NCI-H1436 (cell line): ENCODE data around the gene PLEKHF1.

ENCODE experiments used
- DNase-seq: peaks from one replicate; lab custom pipeline; 2025; lab: John Stamatoyannopoulos, UW

PLEKHF1 gene

GRCh38 chr19:29634423-29635130 lies 30.7 kb upstream of the PLEKHF1 start:
- DNase-seq: no peak

- DNase-seq: no peak
These were observed 29.3 kb upstream of the PLEKHF1 start for GRCh38 chr19:29635963-29636362.

- DNase-seq: no peak
These were observed 28.5 kb upstream of the PLEKHF1 start for GRCh38 chr19:29636553-29637360.

- no peak for DNase-seq
These were observed 26.2 kb upstream of the PLEKHF1 start for GRCh38 chr19:29639086-29639485.

GRCh38 chr19:29640231-29640630 lies 25.0 kb upstream of the PLEKHF1 start:
- DNase-seq: no peak

GRCh38 chr19:29641597-29641996 lies 23.7 kb upstream of the PLEKHF1 start:
- no peak for DNase-seq

- DNase-seq: no peak
These were observed 21.8 kb upstream of the PLEKHF1 start for GRCh38 chr19:29643361-29643935.

- no peak for DNase-seq
These were observed 21.1 kb upstream of the PLEKHF1 start for GRCh38 chr19:29644210-29644609.

GRCh38 chr19:29645491-29645867 lies 19.8 kb upstream of the PLEKHF1 start:
- DNase-seq: no peak

GRCh38 chr19:29645911-29646310 lies 19.4 kb upstream of the PLEKHF1 start:
- DNase-seq: no peak

- DNase-seq: no peak
These were observed 14.4 kb upstream of the PLEKHF1 start for GRCh38 chr19:29650772-29651387.

- DNase-seq: no peak
These were observed 13.5 kb upstream of the PLEKHF1 start for GRCh38 chr19:29651622-29652394.

GRCh38 chr19:29653398-29653797 lies 11.9 kb upstream of the PLEKHF1 start:
- DNase-seq: no peak

GRCh38 chr19:29655648-29656335 lies 9.5 kb upstream of the PLEKHF1 start:
- DNase-seq: no peak

- DNase-seq: no peak
These were observed 6.9 kb upstream of the PLEKHF1 start for GRCh38 chr19:29658221-29658991.

- DNase-seq: no peak
These were observed 4.4 kb upstream of the PLEKHF1 start for GRCh38 chr19:29660835-29661234.

GRCh38 chr19:29662278-29662603 lies 3.0 kb upstream of the PLEKHF1 start:
- DNase-seq: no peak

GRCh38 chr19:29662604-29663404 lies 2.5 kb upstream of the PLEKHF1 start:
- no peak for DNase-seq

GRCh38 chr19:29663861-29664752 lies 1.2 kb upstream of the PLEKHF1 start:
- DNase-seq: no peak
